HG03196 (cell line): ENCODE results near the gene VSTM2L.
A peak's percentile ranks its signal among the peaks of the same experiment; 100 is the strongest.

ENCODE experiments used
- ATAC-seq: cut with Tn5 transposase; IDR thresholded peaks from one replicate; pipeline ENCODE4 v1.9.1; 2021; ENCODE audit not compliant: unreplicated experiment

VSTM2L gene

GRCh38 chr20:37986044-37986858 is 83.3 kb downstream of the VSTM2L start:
- ATAC-seq, result no peak

- no peak for ATAC-seq
These were observed 84.1 kb downstream of the VSTM2L start for GRCh38 chr20:37986873-37987601.

DNA sequence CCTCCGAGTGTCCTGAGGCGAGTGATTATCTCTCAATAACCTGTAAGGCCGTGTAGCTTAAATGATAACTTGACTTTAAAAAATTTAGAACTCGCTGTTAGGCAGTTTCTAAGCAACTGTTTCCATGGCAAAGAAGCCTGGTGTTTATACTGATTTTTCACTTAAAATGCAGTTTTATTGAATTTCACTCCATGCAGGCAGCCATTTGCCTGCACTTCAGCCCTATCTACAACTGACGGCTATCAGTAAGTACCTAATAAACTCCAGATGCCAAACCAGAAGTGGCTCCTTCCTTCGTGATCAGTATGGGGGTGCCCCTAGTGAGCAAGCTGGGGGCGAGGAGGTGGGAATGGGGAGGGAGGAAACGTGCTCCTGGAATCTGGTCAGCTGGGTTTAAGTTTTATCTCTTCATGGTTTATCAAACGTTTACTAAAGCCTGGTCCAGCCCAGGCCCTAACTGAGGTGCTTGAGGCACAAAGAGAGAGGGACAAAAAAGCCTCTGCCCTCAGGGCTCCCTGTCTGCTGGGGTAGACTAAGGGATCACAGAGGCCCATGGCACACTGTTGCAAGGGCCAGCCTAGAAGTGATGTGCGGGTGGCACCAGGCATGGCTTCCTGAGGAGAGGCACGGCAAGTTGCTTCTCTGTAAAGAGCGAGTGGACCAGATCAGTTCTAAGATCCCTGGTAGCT is 84.8 kb downstream of the VSTM2L start:
- ATAC-seq, result no peak

GRCh38 chr20:37988306-37988954 is 85.5 kb downstream of the VSTM2L start:
- no peak for ATAC-seq

GRCh38 chr20:37989601-37990295 is 86.8 kb downstream of the VSTM2L start:
- ATAC-seq, result no peak

DNA sequence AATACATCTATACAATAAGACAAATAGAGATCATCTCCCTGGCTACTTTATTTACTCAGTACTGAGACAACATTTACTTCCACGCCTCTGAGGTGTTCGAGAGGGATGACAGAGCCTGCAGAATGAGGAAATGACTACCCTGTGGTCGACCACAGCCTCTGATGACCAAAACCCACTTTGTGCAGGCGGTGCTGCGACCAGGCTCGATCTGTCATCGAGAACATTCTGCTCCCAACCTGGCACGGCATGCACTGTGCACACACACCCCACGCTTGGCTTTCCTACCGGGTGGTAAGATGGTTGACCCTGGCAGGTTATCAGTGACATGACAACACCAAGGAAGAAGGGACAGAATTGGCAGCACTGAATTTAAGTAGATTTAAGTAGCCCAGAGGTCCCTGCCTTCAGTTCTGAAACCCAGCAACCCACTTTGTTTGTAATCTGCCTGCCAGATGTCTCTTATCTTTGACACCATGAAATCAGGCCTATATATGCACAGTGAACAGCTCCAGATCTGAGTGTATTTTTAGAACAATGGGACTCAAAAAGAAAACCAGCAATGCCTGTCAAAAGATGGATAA is 87.7 kb downstream of the VSTM2L start:
- ATAC-seq, result peak; percentile 76

DNA sequence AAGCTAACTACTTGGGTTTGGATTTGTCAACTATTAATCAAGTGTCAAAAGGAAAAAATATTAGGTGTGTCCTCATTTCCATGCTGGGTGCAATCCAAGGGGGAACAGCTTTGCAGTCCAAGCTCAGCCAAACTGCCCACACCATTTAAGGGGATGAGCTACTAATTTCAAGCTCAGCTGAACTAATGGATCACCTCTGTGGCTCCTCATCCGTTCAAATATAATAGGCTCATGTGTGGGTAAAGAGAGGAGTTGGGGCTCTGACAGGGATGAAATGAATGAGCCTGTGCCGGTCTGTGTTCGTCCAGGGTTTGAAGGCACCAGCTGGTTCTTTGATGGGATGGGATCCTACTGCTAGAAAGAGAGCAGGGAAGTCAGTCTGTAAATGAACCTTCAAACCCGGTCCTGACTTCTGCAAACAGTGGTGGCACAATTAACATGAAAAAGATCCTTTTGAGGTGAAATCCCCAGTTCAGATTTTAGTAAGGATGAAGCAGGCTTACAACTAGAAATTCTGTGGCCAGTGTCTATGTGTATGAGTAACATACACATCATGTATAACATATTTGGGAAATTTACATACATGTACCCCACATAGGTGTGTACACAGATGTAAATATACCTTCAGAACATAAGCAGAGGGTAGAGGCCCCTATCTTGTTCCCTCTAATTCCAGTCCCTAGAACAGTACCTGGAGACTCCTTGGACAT is 88.4 kb downstream of the VSTM2L start:
- ATAC-seq, result no peak

GRCh38 chr20:37991908-37992307 is 89.0 kb downstream of the VSTM2L start:
- ATAC-seq, result no peak

DNA sequence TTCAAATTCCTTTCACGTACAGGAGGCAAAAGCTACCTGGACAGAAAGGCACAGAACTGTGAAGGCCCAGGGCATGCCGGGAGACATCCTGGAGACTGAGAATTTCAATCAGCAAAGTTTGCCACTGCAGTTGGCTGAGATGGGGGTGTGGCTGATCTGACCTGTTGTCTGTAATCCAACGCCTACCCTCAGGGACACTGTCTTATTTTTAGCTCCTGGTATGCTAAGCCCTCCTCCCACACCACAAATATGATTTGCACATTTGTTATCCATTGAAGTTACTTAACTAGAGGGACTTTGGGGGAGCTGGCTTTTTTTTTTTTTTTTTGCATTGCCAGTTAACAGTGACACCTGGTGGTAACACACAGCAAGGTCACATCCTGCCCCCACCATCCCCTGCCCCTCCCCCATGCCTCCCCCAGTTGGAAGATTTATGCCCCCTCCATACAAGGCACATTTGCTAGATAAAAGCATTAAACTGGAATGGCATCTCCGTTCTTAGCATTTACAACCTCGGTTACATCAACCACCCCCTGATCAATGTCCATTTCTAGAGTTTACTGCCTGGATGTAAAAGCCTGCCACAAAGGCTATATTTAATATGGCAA is 90.0 kb downstream of the VSTM2L start:
- no peak for ATAC-seq

DNA sequence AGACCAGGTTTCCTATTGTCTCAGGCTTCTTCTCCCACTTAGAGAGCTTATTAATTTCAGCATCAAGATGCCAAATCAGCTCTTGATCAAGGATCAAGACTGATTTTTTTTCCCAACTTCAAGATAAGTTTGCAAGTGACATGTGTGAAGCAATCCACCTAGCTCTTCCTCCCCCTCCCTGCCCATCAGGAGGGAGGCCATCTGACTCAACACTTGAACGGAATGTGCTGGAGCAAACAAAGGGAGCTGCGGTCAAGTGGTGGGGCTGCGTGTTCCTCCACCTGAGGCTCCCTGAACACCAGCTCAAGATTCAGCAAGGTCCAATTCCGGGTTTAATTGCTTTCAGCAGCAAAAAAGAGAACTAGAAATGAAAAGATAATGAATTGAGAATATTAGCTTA is 91.6 kb downstream of the VSTM2L start:
- ATAC-seq, result no peak
